ENCODE results near the gene WFDC2. TPM values are rescaled to one million over a fixed set of nuclear protein-coding genes. Genes with fewer than 3 reads are reported as not detected.

Gene WFDC2
- total and polyA plus RNA-seq, 3 donors from 2014 or later: 6.1 to 37.6 (median 32.0) TPM

DNA sequence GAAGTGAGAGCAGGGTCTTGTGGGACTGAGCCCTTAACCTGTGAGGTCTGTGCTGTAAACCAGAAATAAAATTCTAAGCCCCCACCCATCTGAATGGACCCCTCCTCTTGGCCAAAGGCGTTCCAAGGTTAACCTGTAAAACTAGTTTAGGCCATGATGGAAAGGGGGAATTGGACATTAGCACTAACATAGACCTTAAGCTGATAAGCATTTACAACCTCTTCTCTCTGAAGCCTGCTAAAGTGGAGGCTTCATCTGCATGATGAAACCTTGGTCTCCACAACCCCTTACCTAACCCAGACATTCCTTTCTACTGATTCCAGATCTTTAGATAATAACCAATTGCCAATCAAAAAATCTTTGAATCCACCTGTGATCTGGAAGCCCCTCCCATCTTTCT is 27.8 kb upstream of the WFDC2 start:
- intact Hi-C loops (cut with DNase I; ENCODE audit: low total_unique reads): loop anchor here (5.0 kb wide), 1 partner anchor 124 kb away; no protein-coding TSS in a partner anchor
- WGBS, 2 donors: 86 to 96% methylated on average over 1 of the region's 1 CpG
- no peak overlapping the region for H3K27ac ChIP-seq
- H3K36me3 ChIP-seq (ENCODE audit: low read depth, missing control alignments): no peaks in the 10 kb centered on the region
- H3K4me1 ChIP-seq: no peaks in the 10 kb centered on the region
- TF ChIP-seq, protein P1, sequence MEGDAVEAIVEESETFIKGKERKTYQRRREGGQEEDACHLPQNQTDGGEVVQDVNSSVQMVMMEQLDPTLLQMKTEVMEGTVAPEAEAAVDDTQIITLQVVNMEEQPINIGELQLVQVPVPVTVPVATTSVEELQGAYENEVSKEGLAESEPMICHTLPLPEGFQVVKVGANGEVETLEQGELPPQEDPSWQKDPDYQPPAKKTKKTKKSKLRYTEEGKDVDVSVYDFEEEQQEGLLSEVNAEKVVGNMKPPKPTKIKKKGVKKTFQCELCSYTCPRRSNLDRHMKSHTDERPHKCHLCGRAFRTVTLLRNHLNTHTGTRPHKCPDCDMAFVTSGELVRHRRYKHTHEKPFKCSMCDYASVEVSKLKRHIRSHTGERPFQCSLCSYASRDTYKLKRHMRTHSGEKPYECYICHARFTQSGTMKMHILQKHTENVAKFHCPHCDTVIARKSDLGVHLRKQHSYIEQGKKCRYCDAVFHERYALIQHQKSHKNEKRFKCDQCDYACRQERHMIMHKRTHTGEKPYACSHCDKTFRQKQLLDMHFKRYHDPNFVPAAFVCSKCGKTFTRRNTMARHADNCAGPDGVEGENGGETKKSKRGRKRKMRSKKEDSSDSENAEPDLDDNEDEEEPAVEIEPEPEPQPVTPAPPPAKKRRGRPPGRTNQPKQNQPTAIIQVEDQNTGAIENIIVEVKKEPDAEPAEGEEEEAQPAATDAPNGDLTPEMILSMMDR (IDR thresholded peaks at IDR 0.05): no peak
- TF ChIP-seq POLR2A (IDR thresholded peaks at IDR 0.05): no peak
- H3K27me3 ChIP-seq: no peaks in the 10 kb centered on the region
- DNase-seq: no peak
- no peaks in the 10 kb centered on the region for H3K9me3 ChIP-seq
- H3K4me3 ChIP-seq: no peak overlapping the region

- Histone ChIP-seq H3K27me3 (no peaks in the 10 kb centered on the region), H3K36me3 (ENCODE audit: low read depth, missing control alignments) (no peaks in the 10 kb centered on the region), H3K27ac (no peak overlapping the region), H3K4me3 (no peak overlapping the region), H3K9me3 (no peaks in the 10 kb centered on the region), H3K4me1 (no peaks in the 10 kb centered on the region)
- intact Hi-C loops (cut with DNase I; ENCODE audit: low total_unique reads): loop anchor here (5.0 kb wide), 1 partner anchor 127 kb away; no protein-coding TSS in a partner anchor
- TF ChIP-seq, protein P1 (IDR thresholded peaks at IDR 0.05): no peak
- no peak for TF ChIP-seq POLR2A (IDR thresholded peaks at IDR 0.05)
- DNase-seq: no peak
Measured at GRCh38 chr20:45444050-45444449, 25.5 kb upstream of the WFDC2 start.

GRCh38 chr20:45445805-45446562 is 23.6 kb upstream of the WFDC2 start:
- Histone ChIP-seq H3K4me3 (no peak overlapping the region), H3K9me3 (no peaks in the 10 kb centered on the region), H3K4me1 (no peaks in the 10 kb centered on the region), H3K36me3 (ENCODE audit: low read depth, missing control alignments) (no peaks in the 10 kb centered on the region), H3K27me3 (no peaks in the 10 kb centered on the region), H3K27ac (no peak overlapping the region)
- TF ChIP-seq POLR2A (IDR thresholded peaks at IDR 0.05): no peak
- TF ChIP-seq, protein P1 (IDR thresholded peaks at IDR 0.05): no peak
- intact Hi-C loops (cut with DNase I; ENCODE audit: low total_unique reads): no loop called here
- WGBS, 2 donors: 75% methylated on average over 7 of the region's 7 CpGs
- DNase-seq: no peak

GRCh38 chr20:45448270-45448669 is 21.3 kb upstream of the WFDC2 start:
- WGBS, 2 donors: 74 to 84% methylated on average over 6 of the region's 6 CpGs
- no peaks in the 10 kb centered on the region for H3K36me3 ChIP-seq (ENCODE audit: low read depth, missing control alignments)
- H3K27me3 ChIP-seq: no peaks in the 10 kb centered on the region
- no peak overlapping the region for H3K27ac ChIP-seq
- TF ChIP-seq POLR2A (IDR thresholded peaks at IDR 0.05): no peak
- TF ChIP-seq, protein P1 (IDR thresholded peaks at IDR 0.05): no peak
- no peak for DNase-seq
- no peaks in the 10 kb centered on the region for H3K4me1 ChIP-seq
- intact Hi-C loops (cut with DNase I; ENCODE audit: low total_unique reads): no loop called here
- no peak overlapping the region for H3K4me3 ChIP-seq
- H3K9me3 ChIP-seq: no peaks in the 10 kb centered on the region

- Histone ChIP-seq H3K27ac (no peak overlapping the region), H3K27me3 (no peaks in the 10 kb centered on the region), H3K9me3 (no peaks in the 10 kb centered on the region), H3K4me1 (no peaks in the 10 kb centered on the region), H3K36me3 (ENCODE audit: low read depth, missing control alignments) (no peaks in the 10 kb centered on the region), H3K4me3 (no peak overlapping the region)
- WGBS, 2 donors: 45 to 55% methylated on average over 3 of the region's 3 CpGs
- DNase-seq: no peak
- no peak for TF ChIP-seq POLR2A (IDR thresholded peaks at IDR 0.05)
- TF ChIP-seq, protein P1 (IDR thresholded peaks at IDR 0.05): no peak
- intact Hi-C loops (cut with DNase I; ENCODE audit: low total_unique reads): no loop called here
Measured at GRCh38 chr20:45449528-45449927, 20.0 kb upstream of the WFDC2 start.

All from testis (tissue), 3 donors.